Fibroblast of skin of scalp (primary cell): ENCODE data around the gene SLC22A31. TPM values are rescaled to one million over a fixed set of nuclear protein-coding genes. Genes with fewer than 3 reads are reported as not detected.
A peak's percentile ranks its signal among the peaks of the same experiment; 100 is the strongest.
"Not testable (repeated sequence)": the region's sequence is repeated elsewhere in the genome, so short reads cannot be mapped to it uniquely, and the experiment has no call there.

Source experiments
- DNase-seq: peaks from one replicate; pipeline ENCODE4 v3.0.0-alpha.2; 2013
- polyA plus RNA-seq, 2 experiments: library from polyadenylated mRNA; unstranded; fragments of 120-200 nt; gene quantifications; one replicate each; pipeline ENCODE4 v1.2.1, GENCODE V29; 2013; ENCODE audit not compliant: insufficient read length in 2 of 2

Gene SLC22A31
- polyA plus RNA-seq (2013, experiment 1 of 2; ENCODE audit: insufficient read length) = 1.00 TPM
- polyA plus RNA-seq (2013, experiment 2 of 2; ENCODE audit: insufficient read length) = 0.94 TPM

DNA sequence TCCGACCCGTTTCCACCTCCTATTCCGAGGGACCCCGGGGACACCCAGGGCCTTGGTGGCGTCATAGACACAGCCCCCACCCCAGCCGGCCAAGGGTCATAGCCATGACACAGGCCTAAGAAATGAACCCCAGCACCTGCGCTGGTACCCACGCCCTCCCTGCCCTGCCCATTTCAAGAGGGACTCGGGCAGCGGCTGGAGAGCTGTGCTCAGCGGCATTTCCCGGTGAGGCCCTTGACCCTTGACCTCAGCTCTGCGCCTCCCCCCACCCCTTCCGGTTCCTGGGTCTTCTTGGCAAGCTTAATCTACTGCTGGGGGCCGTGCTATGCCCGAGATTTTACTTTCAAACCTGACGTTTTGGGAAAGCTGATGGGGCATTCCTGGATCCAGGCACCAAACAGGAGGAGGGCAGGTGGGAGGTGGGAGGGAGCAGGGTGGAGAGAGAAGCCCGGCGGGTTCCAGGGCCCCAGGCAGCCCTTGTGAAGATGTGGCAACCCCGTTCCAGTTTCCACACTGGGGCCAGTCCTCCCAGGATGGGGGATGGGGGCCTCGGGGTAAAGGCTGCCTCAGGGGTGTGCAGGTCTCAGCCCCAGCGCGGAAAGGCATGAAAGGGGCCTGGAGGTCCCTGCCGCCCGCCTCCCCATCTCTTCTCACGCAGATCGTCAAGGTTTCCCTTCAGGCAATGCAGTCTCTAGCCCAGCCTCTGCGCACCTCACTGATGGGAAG is at the start of gene SLC22A31:
Gene SLC22A31 (minus strand): TSS at position 414 of the 726 bp plus-strand sequence. CDS start 36 bp downstream, at position 378.
- no peak for DNase-seq

DNA sequence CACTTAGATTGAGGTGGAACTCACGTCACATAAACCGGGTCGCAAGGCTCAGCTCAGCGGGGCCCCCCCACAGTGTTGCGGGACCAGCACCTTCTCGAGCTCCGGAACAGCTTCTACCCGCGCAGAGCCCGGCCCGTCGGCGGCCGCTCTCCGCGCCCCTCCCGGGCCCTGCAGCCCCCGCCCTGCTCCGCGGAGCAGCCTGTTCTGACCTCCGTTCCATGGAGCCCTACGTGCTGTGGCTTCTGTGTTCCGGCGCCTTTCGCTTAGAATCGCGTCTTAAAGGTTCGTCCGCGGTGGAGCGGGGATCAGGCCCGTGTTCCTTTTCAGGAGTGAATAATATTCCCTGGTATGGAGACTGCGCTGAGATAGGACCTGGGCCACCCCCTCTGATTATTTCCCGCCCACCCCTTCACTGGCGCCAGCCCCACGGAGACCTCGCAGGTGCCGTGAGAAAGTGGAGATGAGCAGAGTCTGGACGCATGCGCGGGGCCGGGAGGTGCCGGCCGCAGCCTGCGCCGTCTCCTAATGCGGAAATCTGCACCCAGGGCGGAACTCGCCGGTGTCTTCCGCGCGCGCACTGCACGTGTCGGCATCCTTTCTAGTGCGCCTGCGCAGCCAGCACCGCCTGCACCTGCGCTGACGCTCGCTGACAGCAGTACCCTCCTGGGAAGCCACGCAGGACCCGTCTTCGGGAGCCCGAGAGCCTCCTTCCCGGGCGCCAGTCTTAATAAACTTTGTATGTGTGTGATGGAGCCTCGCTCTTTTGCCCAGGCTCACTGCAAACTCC is 48.1 kb upstream of the SLC22A31 start:
- no peak for DNase-seq

DNA sequence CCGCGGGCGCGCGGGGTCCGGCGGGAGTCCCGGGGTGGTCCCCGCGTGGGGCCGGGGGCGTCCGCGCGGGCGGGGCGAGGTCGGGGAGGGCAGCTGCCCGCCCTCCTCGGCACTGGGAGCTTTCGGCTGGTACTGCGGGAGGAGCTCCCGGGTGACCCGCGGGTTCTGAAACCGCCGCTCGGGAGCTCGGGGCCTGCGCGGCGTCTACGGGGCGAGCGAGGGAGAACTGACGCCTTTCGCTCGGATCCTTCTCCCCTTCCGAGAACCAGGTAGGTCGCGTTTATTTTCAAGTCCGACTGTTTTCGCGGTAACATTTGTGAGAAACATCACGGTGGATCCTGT is 47.4 kb upstream of the SLC22A31 start:
- not testable (repeated sequence) for DNase-seq

DNA sequence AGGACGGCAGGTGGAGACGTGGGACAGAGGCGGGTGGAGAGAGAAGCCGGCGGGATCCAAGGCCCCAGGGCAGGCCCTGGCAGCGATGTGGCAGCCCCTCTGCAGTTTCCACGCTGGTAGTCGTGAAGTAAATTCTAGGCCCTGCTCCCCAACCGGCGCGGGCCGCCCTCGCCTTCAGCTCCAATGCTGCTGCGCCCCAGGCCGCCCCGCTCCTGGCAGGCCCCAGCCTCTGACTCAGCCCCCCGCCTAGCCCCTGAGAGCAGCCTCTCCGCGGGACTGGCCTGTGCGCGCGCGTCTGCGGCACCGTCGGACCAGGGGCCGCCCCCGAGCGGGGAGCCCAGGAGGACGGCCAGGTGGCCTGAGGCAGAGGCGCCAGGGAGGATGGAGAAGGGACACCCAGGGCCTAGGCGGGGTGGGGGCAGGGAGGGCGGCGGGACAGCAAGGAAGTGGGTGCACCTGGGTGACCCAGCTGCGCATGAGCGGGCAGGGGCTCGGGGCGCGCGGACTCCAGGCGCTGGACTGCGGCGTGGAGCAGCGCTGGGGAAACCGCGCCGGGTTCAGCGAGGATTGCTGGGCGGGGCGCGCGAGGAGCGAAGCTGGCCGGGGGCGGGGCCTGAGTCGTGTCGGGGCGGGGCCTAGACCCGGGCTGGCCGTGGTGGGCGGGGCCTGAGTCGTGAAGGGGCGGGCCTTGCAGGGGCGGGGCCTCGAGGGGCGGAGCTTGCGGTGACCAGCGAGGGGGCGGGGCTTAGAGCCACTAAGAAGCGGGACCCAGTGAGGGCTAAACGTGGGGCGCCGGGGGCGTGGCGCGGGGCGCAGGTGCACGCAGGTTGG is 46.8 kb upstream of the SLC22A31 start:
- peak; percentile 84 for DNase-seq

DNA sequence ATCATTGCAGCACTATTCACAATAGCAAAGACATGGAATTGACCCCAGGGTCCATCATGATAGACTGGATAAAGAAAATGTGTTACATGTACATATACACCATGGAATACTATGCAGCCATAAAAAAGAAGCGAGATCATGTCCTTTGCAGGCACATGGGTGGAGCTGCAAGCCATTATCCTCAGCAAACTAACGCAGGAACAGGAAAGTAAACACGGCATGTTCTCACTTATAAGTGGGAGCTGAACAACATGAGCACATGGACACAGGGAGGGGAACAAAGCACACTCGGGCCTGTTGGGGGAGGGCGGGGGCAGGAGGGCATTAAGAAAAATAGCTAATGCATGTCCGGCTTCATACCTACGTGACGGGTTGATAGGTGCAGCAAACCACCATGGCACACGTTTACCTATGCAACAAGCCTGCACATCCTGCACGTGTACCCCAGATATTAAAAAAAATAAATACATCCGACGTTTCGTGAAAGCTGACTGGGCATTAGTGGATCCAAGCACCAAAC is 46.1 kb upstream of the SLC22A31 start:
- no peak for DNase-seq

DNA sequence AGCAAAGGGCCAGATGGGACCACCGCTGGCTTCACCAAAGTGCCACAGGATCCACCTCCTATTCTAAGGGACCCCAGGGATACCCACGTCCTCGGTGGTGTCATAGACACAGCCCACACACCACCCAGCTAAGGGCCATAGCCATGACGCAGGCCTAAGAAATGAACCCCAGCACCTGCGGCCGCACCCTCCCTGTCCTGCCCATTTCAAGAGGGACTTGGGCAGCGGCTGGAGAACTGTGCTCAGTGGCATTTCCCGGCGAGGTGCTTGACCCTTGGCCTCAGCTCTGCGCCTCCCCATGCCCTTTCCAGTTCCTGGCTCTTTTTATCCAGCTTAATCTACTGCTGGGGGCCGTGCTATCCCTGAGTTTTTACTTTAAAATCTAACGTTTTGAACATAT is 44.4 kb upstream of the SLC22A31 start:
- DNase-seq = no peak

DNA sequence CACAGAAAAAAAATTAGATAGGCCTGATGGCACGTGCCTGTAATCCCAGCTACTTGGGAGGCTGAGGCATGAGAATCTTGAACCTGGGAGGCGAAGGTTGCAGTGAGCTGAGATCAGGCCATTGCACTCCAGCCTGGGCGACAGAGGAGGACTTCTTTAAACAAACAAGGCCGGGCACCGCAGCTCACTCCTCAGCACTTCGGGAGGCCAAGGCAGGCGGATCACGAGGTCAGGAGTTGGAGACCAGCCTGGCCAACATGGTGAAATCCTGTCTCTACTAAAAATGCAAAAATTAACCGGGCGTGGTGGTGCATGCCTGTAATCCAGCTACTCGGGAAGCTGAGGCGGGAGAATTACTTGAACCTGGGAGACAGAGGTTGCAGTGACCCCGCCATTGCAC is 43.9 kb upstream of the SLC22A31 start:
- DNase-seq = not testable (repeated sequence)

DNA sequence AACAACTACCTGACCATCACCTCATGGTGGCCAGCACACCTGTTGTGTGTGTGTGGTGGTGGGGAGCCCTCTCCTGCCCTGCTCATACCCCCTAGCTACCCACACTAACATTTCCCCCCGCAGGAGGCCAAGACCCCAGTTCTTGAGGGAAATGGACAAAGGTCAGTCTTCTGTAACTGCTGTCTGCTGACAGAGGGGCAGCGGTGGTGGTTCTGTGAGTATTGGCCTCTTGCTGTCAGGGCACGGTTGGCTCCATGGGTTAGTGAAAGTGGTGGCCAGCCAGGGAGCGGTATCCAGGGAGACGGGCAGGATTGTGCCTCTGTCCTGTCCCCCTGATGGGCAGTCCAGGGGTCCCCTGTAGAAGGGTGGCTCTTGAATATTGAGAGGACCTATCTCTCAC is 43.3 kb upstream of the SLC22A31 start:
- no peak for DNase-seq

DNA sequence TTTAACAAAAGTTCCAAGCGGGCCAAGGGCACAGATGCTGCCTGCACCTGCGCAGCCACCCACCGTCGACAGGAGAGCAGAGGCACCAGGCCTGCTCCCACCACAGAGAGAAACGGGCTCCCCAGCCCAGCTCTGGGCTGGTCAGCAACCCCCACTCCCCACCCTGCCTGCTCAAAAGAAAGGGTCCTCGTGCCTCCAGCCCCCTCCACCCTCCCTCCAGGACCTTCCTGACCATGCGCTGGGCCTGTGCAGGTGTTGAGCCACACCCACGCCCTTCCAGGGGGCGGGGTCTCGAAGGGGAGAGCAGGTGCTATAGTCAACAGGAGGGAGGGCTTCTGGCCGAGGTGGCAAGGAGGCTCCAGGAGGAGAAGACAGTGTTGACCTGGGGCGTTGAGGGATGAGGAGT is 42.5 kb upstream of the SLC22A31 start:
- no peak for DNase-seq

DNA sequence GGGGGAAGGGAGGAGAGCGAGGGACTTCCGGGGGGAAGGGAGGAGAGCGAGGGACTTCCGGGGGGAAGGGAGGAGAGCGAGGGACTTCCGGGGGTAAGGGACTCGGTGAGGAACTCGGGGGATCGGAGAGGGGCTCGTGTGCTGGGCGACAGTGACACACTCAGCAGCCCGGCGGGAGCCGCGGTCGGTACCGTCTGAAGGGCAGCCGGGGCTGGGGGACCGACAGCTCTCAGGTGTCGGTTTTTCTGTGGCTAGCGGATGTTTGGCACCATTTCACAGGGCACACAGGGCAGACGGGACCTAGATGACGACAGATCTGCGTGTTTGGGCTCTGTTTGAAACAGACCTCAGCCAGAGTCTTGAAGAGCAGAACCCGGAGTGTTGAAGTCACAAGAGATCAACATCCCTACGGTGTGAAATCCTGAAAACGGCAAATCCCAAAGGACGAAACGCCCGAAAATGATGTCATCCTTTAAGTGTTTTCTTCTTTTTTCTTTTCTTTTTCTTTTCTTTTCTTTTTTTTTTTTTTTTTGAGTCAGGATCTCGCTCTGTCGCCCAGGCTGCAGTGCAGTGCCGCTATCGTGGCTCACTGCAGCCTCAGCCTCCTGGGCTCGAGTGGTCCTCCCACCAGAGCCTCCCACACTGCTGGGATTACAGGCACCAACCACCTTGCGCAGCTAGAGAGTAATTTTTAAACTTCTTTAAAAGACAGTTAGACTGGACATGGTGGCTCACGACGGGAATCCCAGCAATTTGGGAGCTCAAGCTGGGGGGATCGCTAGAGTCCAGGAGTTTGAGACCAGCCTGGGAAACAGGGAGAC is 41.1 kb upstream of the SLC22A31 start:
- peak; percentile 75 for DNase-seq

DNA sequence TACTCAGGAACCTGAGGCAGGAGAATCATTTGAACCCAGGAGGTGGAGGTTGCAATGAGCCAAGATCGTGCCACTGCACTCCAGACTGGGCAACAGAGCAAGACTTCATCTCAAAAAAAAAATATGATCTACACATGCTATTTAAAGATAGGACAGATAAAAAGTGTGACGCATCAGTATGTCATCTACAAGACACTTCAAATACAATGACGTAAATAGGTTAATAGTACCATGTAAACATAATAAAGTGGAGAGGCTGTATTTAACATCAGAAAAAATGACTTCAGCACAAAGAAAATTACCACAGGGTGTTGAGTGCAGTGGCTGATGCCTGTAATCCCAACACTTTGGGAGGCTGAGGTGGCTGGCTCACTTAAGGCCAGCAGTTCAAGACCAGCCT is 37.4 kb upstream of the SLC22A31 start:
- no peak for DNase-seq

DNA sequence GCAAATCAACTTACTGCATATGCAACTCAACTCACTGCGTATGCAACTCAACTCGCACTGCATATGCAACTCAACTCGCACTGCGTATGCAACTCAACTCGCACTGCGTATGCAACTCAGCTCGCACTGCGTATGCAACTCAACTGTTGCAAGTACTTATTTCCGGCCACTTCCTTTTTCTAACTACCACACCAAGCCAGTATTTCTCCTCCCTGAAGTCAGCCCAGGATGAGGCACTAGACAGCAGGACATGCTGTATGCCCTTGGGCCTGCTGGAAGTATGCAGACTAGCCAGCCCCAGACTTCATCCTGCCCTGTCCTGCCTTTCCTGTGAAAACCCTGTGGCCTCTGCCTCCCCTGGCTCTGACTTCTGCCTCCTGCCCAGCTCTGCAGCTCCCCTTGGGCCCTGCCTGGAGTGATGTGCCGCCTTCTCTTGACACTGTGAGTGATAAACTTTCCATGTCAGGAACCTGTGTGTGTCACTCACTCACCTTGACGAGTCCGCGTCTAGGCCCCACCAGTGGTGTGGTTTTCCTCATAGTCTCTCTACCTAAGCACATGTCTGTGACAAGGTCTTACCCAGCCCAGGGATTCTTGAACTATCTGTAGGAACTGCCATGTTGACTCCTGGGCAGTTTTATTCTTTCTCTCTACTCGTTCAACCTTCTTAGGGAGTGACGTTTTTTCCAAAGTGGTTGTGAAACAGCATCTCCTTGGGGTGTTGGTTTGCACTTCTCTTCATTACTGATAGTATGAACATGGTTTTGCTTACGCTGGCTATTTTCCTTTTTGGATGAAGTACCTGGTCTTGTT is 33.5 kb upstream of the SLC22A31 start:
- DNase-seq = no peak

DNA sequence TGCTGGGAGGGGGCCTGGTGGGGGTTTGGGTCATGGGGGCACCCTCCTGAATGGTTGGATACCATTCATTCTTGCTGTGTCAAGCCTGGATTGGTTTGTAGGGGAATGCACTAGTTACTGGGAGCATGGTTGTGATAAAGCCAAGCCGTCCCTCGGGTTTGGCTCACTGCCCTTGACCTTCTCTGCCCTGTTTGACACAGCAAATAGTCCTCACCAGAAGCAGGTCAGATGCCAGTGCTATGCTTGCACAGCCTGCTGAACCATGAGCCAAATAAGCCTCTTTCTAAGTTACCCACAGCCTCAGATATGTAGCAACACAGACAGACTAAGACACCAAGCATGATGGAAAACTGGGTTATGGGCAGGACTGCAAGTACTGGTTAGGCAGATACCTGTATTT is 31.8 kb upstream of the SLC22A31 start:
- DNase-seq = no peak

DNA sequence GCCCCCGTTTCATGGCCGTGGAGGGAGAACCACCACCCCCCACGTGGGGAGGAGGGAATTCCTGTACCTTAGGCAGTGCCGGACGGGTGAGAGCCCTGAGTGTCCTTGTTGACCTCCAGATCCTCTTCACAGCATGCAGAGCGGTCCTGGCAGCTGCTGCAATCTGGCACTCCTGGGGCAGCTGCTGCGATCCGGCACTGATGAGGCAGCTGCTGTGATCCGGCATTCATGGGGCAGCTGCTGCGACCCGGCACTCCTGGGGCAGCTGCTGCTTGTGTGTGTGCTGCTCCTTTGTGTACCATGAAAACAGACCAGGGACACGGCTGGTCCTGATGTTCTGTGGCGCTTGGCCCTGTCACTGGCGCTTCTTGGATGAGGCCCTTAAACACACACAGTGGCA is 29.9 kb upstream of the SLC22A31 start:
- no peak for DNase-seq

DNA sequence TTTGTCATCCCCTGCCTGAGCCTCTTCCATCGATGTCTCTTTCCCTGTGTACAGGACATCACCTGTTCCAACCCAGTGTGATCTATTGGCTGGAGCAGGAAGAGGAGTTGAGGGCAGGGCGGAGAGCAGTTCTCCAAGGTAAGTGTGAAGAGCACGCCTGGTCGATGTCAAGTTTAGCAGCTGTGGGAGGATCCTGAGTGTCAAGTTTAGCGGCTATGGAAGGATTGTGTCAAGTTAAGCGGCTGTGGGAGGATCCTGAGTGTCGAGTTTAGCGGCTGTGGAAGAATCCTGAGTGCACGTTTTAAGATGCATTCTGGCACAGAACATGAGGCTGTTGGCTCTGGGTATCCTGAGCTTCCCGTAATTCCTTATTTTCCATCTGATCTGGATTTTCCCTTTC is 24.3 kb upstream of the SLC22A31 start:
- DNase-seq = no peak

DNA sequence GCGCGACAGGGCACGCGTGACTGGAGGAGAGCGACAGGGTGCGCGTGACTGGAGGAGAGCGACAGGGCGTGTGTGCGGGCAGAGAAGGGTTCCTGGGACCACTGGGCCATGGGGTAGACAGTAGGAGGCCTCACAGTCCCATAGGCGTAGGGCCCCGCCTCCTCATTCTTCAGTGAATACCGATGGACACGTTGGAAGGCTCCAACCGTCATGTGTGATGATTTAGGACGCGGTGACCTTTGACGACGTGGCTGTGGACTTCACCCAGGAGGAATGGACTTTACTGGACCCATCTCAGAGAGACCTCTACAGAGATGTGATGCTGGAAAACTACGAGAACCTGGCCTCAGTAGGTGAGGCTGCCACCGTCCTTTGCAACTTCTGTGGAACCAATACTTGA is 22.6 kb upstream of the SLC22A31 start:
- DNase-seq = no peak

DNA sequence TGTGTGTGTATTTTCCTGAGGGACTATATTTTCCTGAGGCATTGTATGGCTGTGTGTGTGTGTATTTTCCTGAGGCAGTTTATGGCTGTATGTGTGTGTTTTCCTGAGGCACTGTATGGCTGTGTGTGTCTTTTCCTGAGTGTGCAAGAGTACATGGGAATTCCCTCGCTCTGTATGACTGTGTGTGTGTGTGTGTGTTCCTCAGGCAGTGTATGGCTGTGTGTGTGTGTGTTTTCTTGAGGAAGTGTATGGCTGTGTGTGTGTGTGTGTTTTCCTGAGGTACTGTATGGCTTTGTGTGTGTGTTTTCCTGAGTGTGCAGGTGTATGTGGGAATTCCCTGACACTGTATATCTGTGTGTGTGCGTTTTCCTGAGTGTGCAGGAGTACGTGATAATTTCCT is 21.3 kb upstream of the SLC22A31 start:
- no peak for DNase-seq

DNA sequence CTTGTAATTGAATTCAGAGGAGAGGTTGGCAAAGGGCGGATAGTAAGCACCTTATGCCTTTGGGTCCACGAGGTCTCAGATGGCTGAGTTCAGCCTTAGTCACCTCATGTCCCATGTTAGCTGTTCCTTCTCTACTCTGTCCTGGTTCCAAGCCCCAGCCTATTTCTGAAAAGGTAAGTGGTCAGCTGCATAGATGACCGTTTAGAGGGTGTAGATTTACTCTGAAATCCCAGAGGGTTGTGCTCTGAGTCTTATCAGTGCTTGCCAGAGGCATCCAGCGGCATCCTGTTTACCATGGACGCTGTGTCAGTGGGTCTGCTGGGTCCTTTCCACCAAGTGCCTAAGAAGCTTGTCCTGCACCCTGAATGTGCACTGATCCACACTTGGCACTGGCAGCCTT is 19.0 kb upstream of the SLC22A31 start:
- no peak for DNase-seq

DNA sequence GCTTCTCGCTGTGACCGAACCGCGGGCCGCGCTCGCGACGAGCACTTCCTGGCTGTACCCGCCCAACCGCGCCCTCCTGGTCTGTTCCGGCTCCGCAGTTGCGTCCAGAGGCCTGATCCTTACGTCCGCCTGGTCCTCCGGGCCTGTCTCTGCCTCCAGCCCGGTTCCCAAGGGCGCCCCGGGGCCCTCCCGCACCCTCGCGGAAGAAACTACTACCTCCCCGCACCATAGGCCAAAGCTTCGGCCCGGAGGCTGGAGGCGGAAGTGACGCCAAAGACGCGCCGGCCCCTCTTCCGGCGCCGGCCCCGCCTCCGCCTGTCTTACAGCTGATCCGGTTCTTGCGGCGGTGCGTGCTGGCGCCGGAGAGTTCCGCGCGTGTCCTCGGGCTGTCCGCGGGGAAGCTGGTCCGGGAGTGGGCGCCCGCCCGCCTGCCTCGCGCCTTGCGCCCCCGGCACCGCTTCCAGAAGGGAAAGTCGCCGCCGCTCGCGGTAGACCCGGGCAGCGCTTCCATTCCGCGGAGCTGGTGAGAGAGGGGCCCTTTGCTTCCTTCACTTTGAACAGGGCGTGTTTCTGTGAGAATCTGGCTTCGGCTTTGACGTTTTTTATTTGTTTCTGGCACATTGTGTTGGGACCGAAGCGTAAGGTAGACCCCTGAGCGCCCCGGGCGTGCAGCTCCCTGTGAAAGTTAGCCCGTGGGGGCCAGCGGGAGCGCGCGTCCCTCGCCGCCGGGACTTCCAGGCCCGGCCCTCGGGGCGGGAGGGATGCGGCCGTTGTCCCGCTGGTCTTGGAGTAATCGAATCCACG is 17.3 kb upstream of the SLC22A31 start, which contains the start of gene ZNF778:
Gene ZNF778 (plus strand): TSS at position 316 of the 804 bp plus-strand sequence. CDS start 3,425 bp downstream, outside the sequence.
- peak; percentile 82 for DNase-seq

DNA sequence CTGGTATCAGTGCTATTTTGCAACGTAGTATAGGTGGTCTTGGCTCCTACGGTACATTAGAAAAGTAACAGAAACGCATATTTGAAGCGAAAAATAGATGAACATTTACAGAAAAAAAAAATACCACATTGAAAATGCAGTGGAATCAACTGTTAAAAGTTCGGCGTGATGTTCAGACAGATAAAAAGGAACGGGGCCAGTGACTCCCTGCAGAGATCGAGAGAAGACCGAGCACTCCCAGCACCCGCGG is 16.7 kb upstream of the SLC22A31 start:
- no peak for DNase-seq
